Upper lobe of left lung (tissue), 6 donors: ENCODE data around the gene SPRING1. TPM values are rescaled to one million over a fixed set of nuclear protein-coding genes. Genes with fewer than 3 reads are reported as not detected.

Source experiments
- ATAC-seq, 2 donors: fragments of 200-7000 bp; cut with Tn5 transposase; one replicate each; pipeline ENCODE4 v1.9.1; 2022; ENCODE audit warnings: mild to moderate bottlenecking in 2 of 2, moderate library complexity in 2 of 2; ENCODE audit not compliant: low FRiP score in 2 of 2
- DNase-seq, 2 donors: peaks; one replicate each; pipeline ENCODE4 v3.0.0-alpha.2; 2019 to 2020
- H3K27ac ChIP-seq, 4 donors: fragments of 200-600 bp; sonication (generic); one replicate each; pipeline ENCODE4 v1.5.1; 2016 to 2019
- H3K27me3 ChIP-seq, 4 donors: fragments of 200-600 bp; sonication (generic); one replicate each; pipeline ENCODE4 v1.5.1; 2017 to 2019
- H3K36me3 ChIP-seq, 4 donors: fragments of 200-600 bp; sonication (generic); one replicate each; pipeline ENCODE4 v1.5.1; 2016 to 2019
- H3K4me1 ChIP-seq, 4 donors: fragments of 200-600 bp; sonication (generic); one replicate each; pipeline ENCODE4 v1.5.1; 2018 to 2019
- H3K4me3 ChIP-seq, 4 donors: fragments of 200-600 bp; sonication (generic); one replicate each; pipeline ENCODE4 v1.5.1; 2017 to 2019; ENCODE audit warnings: mild to moderate bottlenecking in 2 of 4, moderate library complexity in 1 of 4
- H3K9me3 ChIP-seq, 4 donors: fragments of 200-600 bp; sonication (generic); one replicate each; pipeline ENCODE4 v1.5.1; 2018 to 2019
- CTCF ChIP-seq, 6 experiments: fragments of 450-650 bp in 4 of 6; fragments of 200-600 bp in 2 of 6; sonication (generic) in 2 of 6; IDR thresholded peaks; one replicate each; pipeline ENCODE4 v1.5.1; 2016 to 2019; ENCODE audit warnings: antibody characterized with exemption in 6 of 6
- EP300 ChIP-seq, 4 donors: sonication (generic); formaldehyde crosslinking; IDR thresholded peaks; one replicate each; pipeline ENCODE4 v1.5.1; 2017; ENCODE audit warnings: antibody characterized with exemption in 4 of 4, control low read depth in 2 of 4
- POLR2A ChIP-seq, 4 donors: fragments of 450-650 bp; IDR thresholded peaks; one replicate each; pipeline ENCODE4 v1.5.1; 2016 to 2017; ENCODE audit warnings: antibody characterized with exemption in 4 of 4, mild to moderate bottlenecking in 2 of 4
- POLR2AphosphoS5 ChIP-seq, 2 donors: sonication (generic); formaldehyde crosslinking; IDR thresholded peaks; one replicate each; pipeline ENCODE4 v1.5.1; 2017; ENCODE audit warnings: antibody characterized with exemption in 2 of 2
- WGBS, 2 donors: methylation state at CpG; one replicate each; pipeline ENCODE4 v1.1.5; 2017 to 2018; 5-methylcytosine and 5-hydroxymethylcytosine counted together
- total RNA-seq, 6 donors: library from RNA; depleted of rRNA in 4 of 6; stranded (reverse); fragments of >200 nt in 4 of 6; gene quantifications; one replicate each; pipeline versions ENCODE4 v1.1.0 to v1.2.1, GENCODE V29; 2016 to 2021
- donor health status: DM: no; HTN: no; CAD: no; lungs with moderate emphysema.
- donor health status: DM: no; HTN: yes; CAD: no; lungs with severe emphysema.

Gene SPRING1
- total RNA-seq, 6 donors from 2014 or later = 86.8 to 134 (median 119) TPM

GRCh38 chr12:116707751-116708150, 30.1 kb downstream of the SPRING1 start:
- DNase-seq (no peak), ATAC-seq (no peak)
- no peaks in the 10 kb centered on the region for H3K27me3 ChIP-seq
- no peak overlapping the region for H3K27ac ChIP-seq
- no peak overlapping the region for H3K4me3 ChIP-seq
- 83 to 93% methylated on average over 9 of the region's 9 CpGs for WGBS, 2 donors
- peaks cover 10 to 13% (median 11%) of the 10 kb centered on the region in 4 donors for H3K4me1 ChIP-seq
- no peaks in the 10 kb centered on the region for H3K9me3 ChIP-seq
- no peak for TF ChIP-seq CTCF (IDR thresholded peaks at IDR 0.05)
- TF ChIP-seq POLR2AphosphoS5 (IDR thresholded peaks at IDR 0.05) = no peak
- no peak for TF ChIP-seq EP300 (IDR thresholded peaks at IDR 0.05)
- no peak for TF ChIP-seq POLR2A (IDR thresholded peaks at IDR 0.05)
- H3K36me3 ChIP-seq = peaks cover 0 to 7% (median 0%) of the 10 kb centered on the region in 4 donors

DNA sequence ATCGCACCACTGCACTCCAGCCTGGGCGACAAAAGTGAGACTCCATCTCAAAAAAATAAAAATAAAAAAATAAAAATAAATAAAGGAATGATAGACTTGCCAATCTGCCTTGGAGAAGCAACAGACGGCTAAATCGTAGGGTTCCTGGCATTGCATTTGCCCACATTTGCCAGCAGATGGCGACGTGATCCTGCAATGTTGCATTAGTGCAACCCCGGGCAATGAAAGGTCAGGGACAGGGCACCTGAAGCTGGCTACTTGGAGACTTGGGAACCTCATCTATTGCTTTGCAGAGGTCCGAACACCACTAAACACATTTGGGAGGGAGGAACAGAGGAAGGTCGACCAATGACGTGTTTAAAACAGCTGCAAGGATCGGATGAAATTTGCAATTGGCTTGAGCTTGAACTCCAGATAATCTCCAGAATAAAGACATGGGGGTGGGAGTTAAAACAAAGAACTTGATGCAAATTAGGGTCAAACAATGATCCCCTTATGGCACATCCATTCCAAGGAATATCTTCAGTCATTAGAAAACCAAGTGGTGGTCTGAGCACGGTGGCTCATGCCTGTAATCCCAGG, 34.6 kb downstream of the SPRING1 start:
- DNase-seq (peak in 1 of 2 donors; percentile 77), ATAC-seq (peak; percentile 76 to 89)
- TF ChIP-seq CTCF (IDR thresholded peaks at IDR 0.05) = peak; percentile 67 to 88 (median 84)
- no peak for TF ChIP-seq EP300 (IDR thresholded peaks at IDR 0.05)
- no peak overlapping the region for H3K27ac ChIP-seq
- 21 to 24% methylated on average over 12 of the region's 12 CpGs for WGBS, 2 donors
- no peaks in the 10 kb centered on the region for H3K27me3 ChIP-seq
- no peak overlapping the region for H3K4me3 ChIP-seq
- H3K9me3 ChIP-seq = no peaks in the 10 kb centered on the region
- H3K36me3 ChIP-seq = no peaks in the 10 kb centered on the region
- H3K4me1 ChIP-seq = peaks cover 0 to 5% (median 3%) of the 10 kb centered on the region in 4 donors

DNA sequence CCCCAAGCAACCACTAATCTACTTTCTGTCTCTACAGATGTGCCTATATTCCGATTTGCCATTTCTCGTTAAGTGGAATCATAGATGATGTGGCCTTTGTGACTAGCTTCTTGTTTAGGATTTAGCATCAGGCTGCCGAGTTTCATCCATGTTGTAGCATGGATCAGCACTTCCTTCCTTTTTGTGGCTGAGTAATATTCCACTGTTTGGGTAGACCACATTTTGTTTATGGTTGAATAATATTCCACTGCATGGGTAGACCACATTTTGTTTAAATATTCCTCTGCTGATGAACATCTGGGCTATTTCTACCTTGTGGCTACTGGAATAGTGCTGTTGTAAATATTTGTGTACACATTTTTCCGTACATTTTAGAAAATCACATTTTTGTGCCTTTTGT, 36.4 kb downstream of the SPRING1 start:
- Histone ChIP-seq H3K4me1 (peaks cover 0 to 7% (median 6%) of the 10 kb centered on the region in 4 donors), H3K27me3 (no peaks in the 10 kb centered on the region), H3K27ac (no peak overlapping the region), H3K36me3 (no peaks in the 10 kb centered on the region), H3K9me3 (no peaks in the 10 kb centered on the region), H3K4me3 (no peak overlapping the region)
- no peak for DNase-seq
- WGBS, 2 donors = 97 to 99% methylated on average over 4 of the region's 4 CpGs
- TF ChIP-seq POLR2AphosphoS5 (IDR thresholded peaks at IDR 0.05) = no peak
- TF ChIP-seq EP300 (IDR thresholded peaks at IDR 0.05) = no peak
- TF ChIP-seq POLR2A (IDR thresholded peaks at IDR 0.05) = no peak
- TF ChIP-seq CTCF (IDR thresholded peaks at IDR 0.05) = no peak
- ATAC-seq = no peak

DNA sequence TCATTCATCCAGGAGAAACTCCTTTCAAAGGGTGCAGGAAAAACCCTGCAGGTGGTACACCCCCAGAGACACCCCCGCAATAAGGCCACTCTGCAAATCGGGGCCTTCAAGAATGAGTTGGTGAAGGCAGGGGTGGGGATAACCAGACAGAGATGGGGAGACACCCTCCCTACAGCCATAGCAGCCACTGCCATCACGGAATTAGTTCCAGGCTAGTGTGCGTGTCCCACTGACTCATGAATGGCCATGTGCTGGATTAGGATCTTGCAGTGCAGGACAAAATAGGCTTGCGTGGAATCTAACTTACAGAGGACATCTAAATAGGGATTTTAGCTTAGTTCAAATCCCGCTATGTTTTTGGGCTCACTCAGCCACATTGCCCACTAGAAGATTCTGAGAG, 37.8 kb downstream of the SPRING1 start:
- WGBS, 2 donors = 95 to 98% methylated on average over 5 to 6 of the region's 6 CpGs
- DNase-seq (no peak), ATAC-seq (no peak)
- no peak overlapping the region for H3K27ac ChIP-seq
- H3K36me3 ChIP-seq = no peaks in the 10 kb centered on the region
- H3K27me3 ChIP-seq = no peaks in the 10 kb centered on the region
- peaks cover 0 to 7% (median 6%) of the 10 kb centered on the region in 4 donors for H3K4me1 ChIP-seq
- TF ChIP-seq CTCF (IDR thresholded peaks at IDR 0.05) = no peak
- TF ChIP-seq POLR2A (IDR thresholded peaks at IDR 0.05) = no peak
- TF ChIP-seq EP300 (IDR thresholded peaks at IDR 0.05) = no peak
- TF ChIP-seq POLR2AphosphoS5 (IDR thresholded peaks at IDR 0.05) = no peak
- H3K9me3 ChIP-seq = no peaks in the 10 kb centered on the region
- H3K4me3 ChIP-seq = no peak overlapping the region

- DNase-seq (no peak), ATAC-seq (no peak)
- H3K27me3 ChIP-seq = no peaks in the 10 kb centered on the region
- WGBS, 2 donors = 69 to 78% methylated on average over 2 of the region's 2 CpGs
- peaks cover 4 to 16% (median 13%) of the 10 kb centered on the region in 4 donors for H3K4me1 ChIP-seq
- TF ChIP-seq CTCF (IDR thresholded peaks at IDR 0.05) = no peak
- TF ChIP-seq EP300 (IDR thresholded peaks at IDR 0.05) = no peak
- TF ChIP-seq POLR2AphosphoS5 (IDR thresholded peaks at IDR 0.05) = no peak
- TF ChIP-seq POLR2A (IDR thresholded peaks at IDR 0.05) = no peak
- no peaks in the 10 kb centered on the region for H3K36me3 ChIP-seq
- H3K4me3 ChIP-seq = no peak overlapping the region
- no peaks in the 10 kb centered on the region for H3K9me3 ChIP-seq
- H3K27ac ChIP-seq = no peak overlapping the region
Observed at GRCh38 chr12:116698554-116699075, 39.3 kb downstream of the SPRING1 start.
